GM18511 (cell line): Measurements from ENCODE around the gene ZNF853.
A peak's percentile ranks its signal among the peaks of the same experiment; 100 is the strongest.
"Not testable (repeated sequence)": the region's sequence is repeated elsewhere in the genome, so short reads cannot be mapped to it uniquely, and the experiment has no call there.

Experiments used
- ATAC-seq: cut with Tn5 transposase; IDR thresholded peaks from one replicate; pipeline ENCODE4 v1.9.1; 2021; ENCODE audit warnings: mild to moderate bottlenecking, moderate library complexity; ENCODE audit not compliant: unreplicated experiment

ZNF853 gene

DNA sequence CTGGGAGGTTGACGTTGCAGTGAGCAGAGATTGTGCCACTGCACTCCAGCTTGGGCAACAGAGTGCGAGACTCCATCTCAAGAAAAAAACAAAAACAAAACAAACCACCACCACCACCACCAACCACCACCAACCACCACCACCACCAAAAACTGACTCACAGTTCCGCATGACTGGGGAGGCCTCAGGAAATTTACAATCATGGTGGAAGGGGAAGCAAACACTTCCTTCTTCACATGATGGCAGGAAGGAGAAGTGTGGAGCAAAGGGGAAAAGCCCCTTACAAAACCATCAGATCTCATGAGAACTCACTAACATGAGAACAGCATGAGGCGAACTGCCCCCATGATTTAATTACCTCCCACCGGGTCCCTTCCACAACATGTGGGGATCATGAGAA, 19.6 kb downstream of the ZNF853 start:
- ATAC-seq = not testable (repeated sequence)

GRCh38 chr7:6636741-6637543, 21.5 kb downstream of the ZNF853 start, which contains the start of gene ZNF316:
Gene ZNF316, plus strand, starts transcription at chr7:6637318. Its CDS starts 5,092 bp downstream, at chr7:6642410.
- ATAC-seq = peak; percentile 72

GRCh38 chr7:6637544-6638229, 22.3 kb downstream of the ZNF853 start:
- peak; percentile 89 for ATAC-seq

DNA sequence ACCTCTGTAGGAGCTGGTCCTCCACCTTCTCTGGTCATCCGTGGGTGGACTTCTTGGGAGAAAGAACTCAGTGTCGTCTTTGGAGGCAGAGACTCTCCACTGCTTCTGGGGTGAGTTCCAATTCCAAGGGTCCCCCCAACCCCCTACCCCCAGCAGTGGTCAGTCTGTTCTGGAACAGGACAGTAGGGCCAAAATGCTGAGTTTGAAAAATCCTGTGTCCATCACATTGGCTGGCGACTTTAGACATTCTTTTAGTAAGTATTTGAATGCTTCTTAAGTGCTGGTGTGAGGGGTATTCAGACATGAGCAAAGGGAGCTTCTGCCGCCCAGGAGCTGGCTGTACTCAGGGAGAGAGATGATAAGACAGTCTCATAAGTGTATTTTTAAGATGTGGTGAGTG, 23.6 kb downstream of the ZNF853 start:
- ATAC-seq = no peak

GRCh38 chr7:6639627-6640026, 24.2 kb downstream of the ZNF853 start:
- no peak for ATAC-seq

- ATAC-seq = no peak
Measured at GRCh38 chr7:6640246-6640721, 24.9 kb downstream of the ZNF853 start.

DNA sequence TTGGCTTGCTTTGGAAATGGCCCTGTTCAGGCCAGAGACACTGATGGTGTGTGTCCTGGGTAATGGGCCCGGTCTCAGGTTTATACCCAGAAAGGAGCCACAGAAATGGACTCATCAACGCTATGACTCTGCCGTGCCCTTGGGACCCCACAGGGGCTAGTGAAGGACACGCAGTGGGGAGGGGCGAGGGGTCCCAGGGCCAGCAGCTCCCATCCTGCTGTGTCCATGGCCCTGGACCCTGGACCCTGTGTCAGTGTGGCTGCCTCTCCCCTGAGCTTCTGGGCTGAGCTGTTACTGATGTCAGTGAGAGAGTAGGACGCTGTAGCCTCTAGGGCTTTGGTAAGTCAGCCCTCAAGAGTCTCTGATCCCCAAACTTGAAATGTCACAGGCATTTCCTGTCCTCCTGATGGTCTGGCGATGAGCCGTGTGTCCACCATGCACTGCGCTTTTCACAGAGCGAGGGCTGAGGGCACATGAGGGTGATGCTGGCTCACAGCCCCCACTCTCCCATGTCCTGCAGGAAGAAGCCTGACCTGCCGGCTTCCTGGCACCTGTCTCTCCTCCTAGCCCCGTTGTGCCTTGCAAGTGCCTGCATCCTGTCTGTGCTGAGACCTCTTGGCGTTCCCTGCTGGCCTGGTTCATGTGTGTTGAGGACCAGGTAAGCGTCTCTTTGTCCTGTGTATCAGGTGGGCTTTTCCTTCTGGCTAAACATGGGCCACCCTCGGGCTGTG, 26.1 kb downstream of the ZNF853 start:
- ATAC-seq = no peak

GRCh38 chr7:6642239-6642839, 26.9 kb downstream of the ZNF853 start:
- ATAC-seq = no peak

DNA sequence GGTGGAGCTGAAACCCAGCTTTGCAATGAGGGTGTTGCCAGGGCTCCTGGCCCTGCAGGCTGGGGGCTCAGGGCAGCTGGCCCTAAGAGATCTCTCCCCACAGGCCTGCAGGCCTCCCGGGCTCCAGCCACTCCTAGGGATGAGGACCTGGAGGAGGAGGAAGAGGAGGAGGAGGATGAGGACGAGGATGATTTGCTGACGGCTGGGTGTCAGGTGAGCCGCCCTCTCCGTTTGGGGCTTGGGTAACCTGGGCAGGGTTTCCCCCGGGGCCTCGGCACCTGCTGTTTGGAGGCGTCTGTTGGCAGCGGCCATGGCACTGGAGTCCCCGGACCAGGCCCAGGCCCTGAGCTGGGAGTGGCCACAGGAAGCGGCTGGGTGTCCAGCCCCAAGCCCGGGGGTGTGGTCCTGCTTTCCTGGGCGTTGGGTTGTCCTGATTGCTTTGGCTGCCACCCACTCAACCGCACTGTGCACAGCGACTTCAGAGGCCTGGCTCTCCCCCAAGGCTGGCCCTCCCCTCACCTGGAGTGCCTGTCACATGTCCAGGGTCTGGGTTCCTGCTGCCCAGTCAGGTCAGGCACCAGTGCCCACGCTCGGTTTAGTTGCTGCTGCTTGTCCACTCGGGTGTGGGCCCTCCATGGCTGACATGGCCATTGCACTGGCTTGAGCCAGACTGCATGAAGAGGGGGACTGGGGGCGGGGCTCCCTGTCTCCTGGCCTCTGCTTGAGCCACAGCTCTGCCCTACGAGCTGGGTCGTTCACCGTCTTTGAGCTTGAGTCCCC, 27.6 kb downstream of the ZNF853 start:
- ATAC-seq = no peak

DNA sequence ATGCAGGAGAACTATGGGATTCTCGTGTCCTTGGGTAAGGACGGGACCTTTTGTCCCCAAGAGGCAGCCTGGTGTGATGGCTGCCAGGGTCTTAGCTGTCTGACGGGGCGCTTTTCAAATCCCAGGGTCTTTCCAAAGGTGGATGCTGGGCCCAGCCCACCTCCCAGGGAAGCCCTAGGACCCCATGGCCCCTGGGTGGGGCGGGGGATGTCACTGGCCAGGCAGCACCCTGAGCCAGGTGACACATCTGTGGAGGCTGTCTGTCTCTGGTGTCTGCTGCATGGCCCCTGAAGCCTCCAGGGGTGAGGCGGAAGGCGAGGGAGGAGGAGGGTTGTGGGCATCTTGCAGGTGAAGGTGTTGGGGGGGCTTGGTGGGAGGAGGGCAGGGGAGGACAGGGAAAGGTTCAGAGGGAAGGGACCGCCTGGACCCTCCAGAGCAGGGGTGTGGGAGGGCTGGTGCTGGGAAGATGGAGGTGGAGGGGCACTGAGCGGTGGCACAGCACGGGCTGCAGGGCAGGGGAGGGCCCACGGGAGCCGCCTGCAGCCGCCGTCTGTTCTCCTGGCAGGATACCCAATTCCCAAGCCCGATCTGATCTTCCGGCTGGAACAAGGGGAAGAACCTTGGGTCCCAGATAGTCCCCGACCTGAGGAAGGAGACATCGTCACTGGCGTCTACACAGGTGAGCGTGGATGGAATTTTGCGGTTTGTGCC, 28.7 kb downstream of the ZNF853 start:
- no peak for ATAC-seq

- ATAC-seq = no peak
Measured at GRCh38 chr7:6644728-6645127, 29.3 kb downstream of the ZNF853 start.

GRCh38 chr7:6646465-6646864, 31.1 kb downstream of the ZNF853 start:
- no peak for ATAC-seq

GRCh38 chr7:6647080-6647479, 31.7 kb downstream of the ZNF853 start:
- no peak for ATAC-seq

DNA sequence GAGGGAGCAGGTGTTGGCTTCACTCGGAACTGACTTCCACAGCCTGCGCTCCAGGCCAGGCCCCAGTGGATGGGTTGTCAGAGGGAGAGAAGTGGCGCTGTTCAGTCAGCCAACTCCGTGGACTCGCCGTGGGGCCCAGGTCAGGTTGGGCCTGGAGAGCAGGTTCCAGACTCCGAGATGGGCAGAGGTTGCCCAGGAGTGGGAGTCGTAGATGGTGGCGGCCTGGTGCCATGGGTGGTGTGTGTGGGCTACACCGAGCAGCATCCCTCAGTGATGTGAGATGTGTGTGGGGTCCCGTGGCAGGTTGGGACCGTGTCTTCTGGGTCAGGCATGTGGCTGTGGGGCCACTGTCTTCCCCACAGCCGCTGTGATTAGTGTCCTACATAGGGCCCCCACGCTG, 32.1 kb downstream of the ZNF853 start:
- ATAC-seq = no peak

- no peak for ATAC-seq
Measured at GRCh38 chr7:6648066-6648814, 32.8 kb downstream of the ZNF853 start.

DNA sequence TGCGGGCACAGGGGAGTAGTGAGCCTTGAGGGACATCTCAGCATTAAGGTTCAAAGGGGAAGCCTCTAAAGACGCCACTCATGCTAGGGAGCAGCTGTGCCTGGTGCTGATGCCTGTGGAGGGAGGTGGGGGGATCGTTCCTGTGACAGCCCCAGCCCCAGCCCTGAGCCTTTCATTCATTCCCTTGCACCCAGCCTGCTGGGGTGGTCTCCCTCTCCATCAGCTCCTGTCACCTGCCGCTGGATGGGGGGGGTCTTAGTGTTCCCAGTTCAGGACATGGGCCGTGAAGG, 33.4 kb downstream of the ZNF853 start:
- ATAC-seq = no peak

GRCh38 chr7:6649241-6649961, 34.0 kb downstream of the ZNF853 start:
- no peak for ATAC-seq

- no peak for ATAC-seq
Measured at GRCh38 chr7:6650086-6650485, 34.7 kb downstream of the ZNF853 start.
